HG03521 (cell line): ENCODE measurements around the gene KRT84.
"Not testable (repeated sequence)": the region's sequence is repeated elsewhere in the genome, so short reads cannot be mapped to it uniquely, and the experiment has no call there.

Experiments used
- ATAC-seq: cut with Tn5 transposase; IDR thresholded peaks from one replicate; pipeline ENCODE4 v1.9.1; 2021; ENCODE audit warnings: mild to moderate bottlenecking, moderate library complexity; ENCODE audit not compliant: unreplicated experiment

The KRT84 gene

DNA sequence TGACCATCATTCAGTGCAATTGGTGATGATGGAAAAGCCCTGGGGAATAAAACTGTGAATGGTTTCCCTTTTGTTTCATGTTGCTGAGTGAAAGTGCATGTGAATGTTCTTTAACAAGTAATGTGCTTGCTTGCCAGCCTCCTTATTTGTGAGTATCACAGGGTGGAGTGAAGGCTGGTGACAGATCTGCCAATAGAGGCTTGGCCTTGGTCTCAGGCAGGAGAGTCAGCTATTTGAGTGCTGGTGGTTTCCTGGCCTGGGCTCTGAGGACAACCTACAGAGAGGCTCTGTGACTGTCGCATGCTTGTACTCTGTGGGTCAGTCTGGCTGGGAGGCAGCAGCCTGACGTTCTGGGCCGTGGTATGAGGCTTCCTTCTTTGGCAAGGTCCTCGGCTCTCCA lies 38.9 kb downstream of the KRT84 start:
- ATAC-seq: no peak

DNA sequence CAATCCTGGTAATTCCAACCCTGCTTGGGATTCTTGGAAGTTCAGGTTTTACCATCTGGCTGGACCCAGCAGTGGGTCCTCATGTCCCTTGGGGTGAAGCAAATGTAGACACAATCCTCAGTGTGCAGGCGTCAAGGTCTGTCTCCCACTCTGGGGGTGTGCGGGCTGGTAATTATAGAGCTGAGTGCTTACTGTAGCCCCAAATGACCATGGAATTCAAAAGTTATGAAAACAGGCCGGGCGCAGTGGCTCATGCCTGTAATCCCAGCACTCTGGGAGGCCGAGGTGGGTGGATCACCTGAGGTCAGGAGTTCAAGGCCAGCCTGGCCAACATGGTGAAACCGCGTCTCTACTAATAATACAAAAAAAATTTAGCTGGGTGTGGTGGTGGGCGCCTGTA lies 40.4 kb downstream of the KRT84 start:
- not testable (repeated sequence) for ATAC-seq

DNA sequence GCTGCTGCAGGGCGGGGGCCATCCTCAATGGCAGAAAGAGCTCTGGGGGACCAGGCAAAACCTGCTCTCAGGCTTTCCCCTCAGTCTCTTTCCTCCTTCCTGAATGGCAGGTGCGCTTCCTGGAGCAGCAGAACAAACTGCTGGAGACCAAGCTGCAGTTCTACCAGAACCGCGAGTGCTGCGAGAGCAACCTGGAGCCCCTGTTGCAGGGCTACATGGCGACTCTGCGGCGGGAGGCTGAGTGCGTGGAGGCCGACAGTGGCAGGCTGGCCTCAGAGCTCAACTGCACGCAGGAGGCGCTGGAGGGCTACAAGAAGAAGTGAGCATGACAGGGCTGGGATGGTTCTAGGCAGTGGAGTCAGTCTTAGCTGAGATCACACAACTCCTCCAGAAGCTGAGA lies 41.3 kb downstream of the KRT84 start:
- ATAC-seq: no peak

DNA sequence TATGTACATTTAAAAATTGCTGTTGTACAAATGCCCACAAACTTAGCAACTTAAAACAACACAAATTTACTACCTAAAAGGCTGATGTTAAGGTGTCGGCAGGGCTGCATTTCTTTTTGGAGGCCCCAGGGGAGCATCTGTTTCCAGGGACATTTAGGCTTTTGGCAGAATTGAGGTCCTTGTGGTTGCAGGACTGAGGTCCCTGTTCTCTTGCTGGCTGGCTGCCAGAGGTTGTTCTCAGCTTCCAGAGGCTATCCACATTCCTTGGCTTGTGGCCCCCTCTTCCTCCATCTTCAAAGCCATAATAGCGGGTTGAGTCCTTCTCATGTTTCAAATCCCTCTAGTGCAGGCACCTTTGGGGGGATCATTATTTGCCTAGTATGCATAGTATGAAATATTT lies 41.9 kb downstream of the KRT84 start:
- no peak for ATAC-seq

DNA sequence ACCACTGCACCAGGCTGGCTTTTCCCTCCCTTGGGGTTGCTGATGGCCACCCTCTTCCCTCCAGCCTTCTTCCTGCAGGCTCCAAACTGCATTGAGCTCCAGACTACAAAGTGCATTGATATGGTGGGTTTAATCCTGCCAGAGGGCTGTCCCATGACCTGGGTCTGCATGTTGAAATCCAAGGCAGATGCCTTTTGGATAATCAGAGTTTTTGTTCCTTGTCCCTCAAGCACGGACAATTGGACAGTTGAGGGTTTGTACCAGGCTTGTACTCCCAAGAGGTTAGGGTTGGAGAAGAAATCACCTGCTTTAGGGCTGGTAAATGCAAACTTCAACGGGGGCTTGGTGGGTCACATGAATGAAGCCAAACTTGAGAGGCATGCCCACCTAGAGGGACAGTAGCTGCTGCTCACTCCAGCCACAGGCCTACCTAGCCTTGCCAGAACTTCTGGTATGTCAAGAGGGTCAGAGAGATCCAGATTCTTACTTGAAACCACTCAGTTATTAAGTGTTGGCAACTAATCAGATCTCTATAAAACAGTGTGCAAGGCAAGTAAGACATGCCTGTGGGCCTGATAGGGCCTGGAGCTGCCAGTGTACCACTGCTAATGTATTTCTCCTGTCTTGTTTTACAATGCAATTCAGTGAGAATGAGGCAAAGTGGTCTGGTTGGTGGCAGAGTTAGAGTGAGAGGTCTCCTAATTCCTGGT lies 42.5 kb downstream of the KRT84 start:
- no peak for ATAC-seq

DNA sequence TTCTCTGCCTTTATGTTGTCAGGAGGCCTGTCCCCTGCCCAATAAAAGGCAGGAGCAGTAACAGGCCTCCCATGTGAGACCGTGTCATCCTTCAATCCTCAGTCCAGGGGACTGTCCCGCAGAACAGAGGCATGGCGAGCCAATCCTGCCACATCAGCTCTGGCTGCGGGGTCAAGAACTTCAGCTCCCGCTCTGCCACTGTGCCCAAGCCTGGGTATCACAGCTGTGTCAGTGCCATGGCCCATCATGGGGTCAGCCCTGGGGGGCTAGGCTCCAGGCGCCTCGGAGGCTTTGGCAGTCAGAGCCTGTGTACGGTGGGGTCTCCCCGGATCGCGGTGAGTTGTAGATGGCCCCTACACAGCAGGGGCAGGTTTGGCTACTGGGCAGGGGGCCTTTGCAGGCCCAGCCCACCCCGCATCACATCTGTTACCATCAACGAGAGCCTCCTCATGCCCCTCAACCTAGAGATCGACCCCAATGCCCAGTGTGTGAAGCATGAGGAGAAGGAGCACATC lies 44.3 kb downstream of the KRT84 start:
- ATAC-seq: no peak

DNA sequence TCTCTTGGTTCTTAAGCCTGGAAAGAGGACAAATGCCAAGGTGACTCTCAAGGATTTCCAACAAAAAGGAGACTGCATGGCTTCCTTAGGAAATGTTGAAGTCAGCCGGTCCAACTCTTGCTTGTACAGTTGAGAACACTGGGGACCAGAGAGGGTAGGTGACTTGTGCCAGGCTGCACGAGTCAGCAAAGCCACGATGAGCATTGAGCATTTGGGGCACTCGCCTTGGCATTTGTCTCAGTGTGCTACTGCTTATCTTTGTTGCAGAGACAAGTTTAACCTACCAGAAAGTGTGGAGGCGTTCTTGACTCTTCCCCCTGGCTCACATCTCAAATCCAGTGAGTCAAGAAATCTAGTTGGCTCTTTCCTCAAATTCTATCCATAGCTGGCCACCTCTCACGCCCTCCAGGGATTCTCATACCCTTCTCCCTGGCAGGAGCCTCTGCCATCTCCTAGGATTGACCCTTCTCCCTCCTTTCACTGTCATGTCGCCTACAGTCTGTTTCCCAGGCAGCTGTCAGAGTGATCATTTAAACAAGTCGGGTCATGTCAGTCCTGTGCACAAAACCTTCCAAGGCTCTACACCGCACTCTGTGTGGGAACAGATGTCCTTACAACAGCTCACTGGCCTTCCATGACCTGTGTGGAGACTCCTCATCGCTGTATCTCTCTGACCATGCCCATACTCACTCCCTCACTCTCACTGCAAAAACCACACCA lies 47.1 kb downstream of the KRT84 start:
- ATAC-seq: no peak

DNA sequence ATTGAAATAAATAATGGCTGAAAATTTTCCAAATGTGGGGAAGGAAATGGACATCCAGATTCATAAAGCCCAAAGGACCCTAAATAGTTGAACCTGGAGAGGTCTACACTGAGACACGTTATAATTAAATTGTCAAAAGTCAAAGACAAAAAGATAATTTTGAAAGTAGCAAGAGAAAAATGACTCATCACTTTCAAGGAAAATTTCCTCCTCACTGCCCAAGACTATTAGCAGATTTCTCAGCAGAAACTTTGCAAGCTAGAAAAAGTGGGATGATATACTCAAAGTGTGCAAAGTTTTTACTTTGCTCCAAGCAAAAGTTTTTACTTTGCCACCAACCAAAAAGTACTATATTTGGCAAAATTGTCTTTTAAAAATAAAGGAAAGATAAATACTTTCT lies 48.4 kb downstream of the KRT84 start:
- ATAC-seq: no peak

DNA sequence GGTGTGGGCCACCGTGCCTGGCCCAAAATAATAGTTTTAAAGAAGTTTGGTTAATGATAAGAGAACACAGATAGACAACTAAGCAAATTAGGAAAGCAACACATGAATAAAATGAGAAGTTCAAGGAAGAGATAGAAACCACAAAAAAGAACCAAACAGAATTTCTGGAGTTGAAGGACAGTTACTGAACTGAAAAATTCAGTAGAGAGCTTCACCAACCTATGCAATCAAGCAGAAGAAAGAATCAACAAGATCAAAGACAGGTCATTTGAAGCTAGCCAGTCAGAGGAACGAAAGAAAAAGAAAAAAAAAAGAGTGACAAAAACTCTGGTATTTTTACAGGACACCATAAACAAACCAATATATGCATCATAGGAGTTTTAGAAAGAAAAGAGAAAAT lies 48.8 kb downstream of the KRT84 start:
- ATAC-seq: no peak

DNA sequence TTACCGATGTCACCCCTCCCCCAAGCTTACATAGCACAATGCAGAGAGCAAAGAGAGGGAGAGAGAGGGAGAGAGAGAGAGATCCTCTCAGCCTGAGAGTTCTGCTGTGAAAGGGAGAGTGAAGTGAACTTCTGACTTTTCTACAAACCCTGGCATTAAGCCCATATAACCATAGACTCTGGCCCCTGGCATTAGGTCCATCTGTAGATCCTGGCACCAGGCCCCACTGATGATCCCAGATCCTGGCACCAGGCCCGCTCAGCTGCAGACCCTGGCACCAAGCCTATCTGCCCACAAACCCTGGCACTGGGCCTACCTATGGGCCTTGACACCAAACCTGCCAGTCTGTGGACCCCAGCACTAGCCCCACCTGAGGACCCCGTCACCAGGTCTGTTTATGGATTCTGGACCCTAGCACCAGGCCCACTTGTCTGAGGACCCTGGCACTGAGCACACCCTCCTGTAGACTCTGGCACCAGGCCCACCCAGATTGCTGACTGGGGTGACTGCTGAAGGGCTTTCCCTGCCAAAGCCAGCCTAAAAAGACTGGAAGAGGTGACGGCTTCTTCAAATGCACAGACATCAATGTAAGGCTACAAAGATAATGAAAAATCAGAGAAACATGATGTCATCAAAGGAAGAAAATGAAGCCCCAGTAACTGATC lies 49.7 kb downstream of the KRT84 start:
- ATAC-seq: no peak

DNA sequence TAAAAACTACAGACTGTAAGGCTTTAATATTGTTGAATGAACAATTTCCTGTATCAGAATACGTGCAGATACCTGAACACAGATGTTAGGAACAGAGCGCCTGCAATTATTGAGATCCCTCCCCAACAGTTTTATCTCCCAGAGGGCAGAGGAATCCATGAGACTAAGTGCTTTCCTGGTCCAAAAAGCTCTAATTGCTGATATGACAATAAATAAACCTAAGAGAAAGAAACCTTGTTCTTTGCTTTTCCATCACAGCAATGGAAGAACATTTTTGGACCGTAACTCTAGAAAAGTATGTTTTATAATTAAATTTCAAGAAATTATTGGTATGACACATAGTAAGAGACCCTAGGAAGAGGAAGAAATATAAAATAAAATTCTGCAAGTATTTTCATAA lies 51.3 kb downstream of the KRT84 start:
- ATAC-seq: no peak

DNA sequence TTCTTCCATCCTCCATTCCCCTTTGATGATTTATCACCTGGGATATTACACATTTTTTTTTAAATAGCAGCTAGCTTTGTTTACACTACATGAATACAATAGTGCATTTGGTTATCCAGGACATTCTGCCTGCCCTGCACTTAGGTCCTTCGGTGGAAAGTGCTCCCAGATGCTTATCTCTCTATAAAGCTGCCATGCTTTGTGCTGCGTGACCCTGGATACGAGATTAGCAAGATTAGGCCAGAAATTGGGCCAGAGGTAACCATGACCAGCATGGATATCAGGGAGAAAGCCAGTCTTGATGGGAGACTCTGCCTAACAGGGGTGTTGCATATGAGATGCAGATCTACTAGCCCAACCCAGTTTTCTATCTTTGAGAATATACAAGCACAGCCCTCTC lies 52.1 kb downstream of the KRT84 start:
- ATAC-seq: no peak

DNA sequence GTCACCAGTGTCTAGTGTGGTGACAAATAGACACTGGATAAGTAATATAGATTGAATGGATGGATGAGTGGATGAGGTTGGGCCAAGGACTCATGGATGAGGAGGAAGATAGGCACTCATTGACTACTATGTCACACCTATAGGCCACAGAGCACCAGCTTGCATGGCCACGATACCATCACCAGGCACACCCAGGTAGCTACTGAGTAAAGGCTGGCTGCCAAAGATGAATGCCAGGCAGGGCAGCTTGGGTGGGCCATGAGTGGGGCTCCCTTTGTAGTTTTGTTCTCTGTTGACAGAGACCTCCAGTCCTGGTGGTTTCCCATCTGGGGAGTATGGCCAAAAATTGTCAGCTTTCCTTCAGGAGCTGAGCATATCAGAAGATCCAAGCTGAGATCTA lies 53.1 kb downstream of the KRT84 start:
- ATAC-seq: no peak

DNA sequence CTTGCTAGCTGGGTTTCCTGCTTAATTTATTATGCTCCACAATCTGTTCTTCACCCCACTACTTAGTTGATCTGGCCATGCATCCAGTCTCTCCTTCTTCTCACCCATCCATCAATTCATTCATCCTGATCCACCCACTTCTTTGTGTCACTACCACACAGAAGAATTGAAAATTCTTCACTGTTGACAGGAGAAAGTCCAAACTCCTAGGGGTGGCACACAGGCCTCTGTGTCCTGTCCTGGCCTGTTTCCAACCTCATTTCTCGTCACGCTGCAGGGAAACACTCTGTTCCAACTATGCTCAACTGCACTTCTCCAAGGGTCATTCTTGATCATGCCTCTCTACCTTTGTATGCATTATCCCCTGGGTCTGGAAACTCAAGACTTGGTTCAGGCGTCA lies 53.6 kb downstream of the KRT84 start:
- no peak for ATAC-seq

DNA sequence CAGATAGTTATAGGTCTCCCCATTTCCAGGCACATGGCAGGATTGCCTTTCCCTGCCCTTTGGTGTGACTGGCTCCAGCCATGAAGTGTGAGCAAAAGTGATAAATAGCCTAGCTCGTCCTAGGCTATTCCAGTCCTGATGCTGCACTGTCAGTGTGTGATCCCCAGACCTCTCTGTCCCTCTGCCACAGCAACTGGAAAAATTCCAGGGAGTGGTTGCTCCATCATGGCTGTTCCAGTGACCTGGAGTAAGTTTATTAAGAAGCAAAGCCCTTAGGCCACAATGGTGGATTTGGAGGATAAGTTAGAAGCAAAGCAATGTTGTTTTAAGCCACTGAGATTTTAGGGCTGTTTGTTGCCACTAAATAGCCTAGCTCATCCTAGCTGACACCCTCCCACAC lies 54.4 kb downstream of the KRT84 start:
- ATAC-seq: no peak

DNA sequence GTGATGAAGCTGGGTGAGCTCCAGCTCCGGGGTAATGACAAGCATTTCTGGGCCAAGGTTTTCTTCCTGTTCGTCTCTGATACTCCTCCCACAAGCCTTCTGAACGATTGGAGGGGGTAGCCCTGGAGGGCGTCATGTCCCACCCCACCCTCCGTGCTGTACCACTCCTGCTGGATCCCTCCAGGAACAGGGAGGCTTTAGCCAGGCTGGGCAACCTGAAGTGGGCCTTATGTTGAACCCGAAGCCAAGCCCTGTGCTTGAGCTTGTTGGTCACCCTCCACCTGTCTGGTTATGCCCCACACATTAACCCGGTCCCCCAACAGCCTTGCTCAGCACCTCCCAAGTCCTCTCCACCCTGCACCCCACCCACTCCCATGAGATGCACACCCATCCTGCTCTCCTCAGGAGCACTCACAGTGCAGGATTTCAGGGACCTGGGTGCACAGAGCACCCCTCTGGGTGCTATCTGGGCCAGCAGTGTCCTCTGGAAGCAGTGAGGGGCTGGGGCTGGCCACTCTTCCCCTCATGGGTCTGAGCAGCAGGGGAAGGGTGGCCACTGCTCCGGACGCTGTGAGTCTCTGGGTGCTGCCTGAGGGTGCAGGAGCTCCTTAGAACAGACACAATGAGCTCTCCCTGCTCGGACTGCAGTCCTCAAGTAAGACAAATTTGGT lies 57.5 kb downstream of the KRT84 start:
- ATAC-seq: no peak
